HepG2 (cell line): ENCODE measurements around the gene UTP11. TPM values are rescaled to one million over a fixed set of nuclear protein-coding genes. Genes with fewer than 3 reads are reported as not detected.

Experiments
- AGO1 ChIP-seq: fragments of 200-400 bp; formaldehyde crosslinking; IDR thresholded peaks from 2 replicates; pipeline ENCODE4 v1.6.1; 2017; ENCODE audit warnings: mild to moderate bottlenecking, low read depth, low read length, moderate library complexity; ENCODE audit not compliant: poor library complexity, severe bottlenecking
- ATF7 ChIP-seq, 2 experiments: fragments of 450-650 bp in 1 of 2; sonication (generic) in 1 of 2; formaldehyde crosslinking in 1 of 2; IDR thresholded peaks; 2 replicates each; pipeline versions ENCODE4 v1.4.0 to v1.6.1; 2016 to 2020; ENCODE audit warnings: antibody characterized with exemption in 1 of 2, mild to moderate bottlenecking in 1 of 2, missing genetic modification reagents in 1 of 2
- CTCF ChIP-seq: sonication (generic); formaldehyde crosslinking; IDR thresholded peaks from 2 replicates; pipeline ENCODE4 v1.5.0; 2020; ENCODE audit warnings: mild to moderate bottlenecking, missing genetic modification reagents, moderate library complexity
- FOXO4 ChIP-seq: sonication (generic); formaldehyde crosslinking; conservative IDR thresholded peaks from 2 replicates; pipeline ENCODE4 v1.8.1; 2023; ENCODE audit warnings: missing genetic modification reagents
- HNRNPK ChIP-seq: fragments of 200-400 bp; formaldehyde crosslinking; IDR thresholded peaks from 2 replicates; pipeline ENCODE4 v1.6.1; 2018; ENCODE audit warnings: low read length, low read depth, moderate library complexity, mild to moderate bottlenecking; ENCODE audit not compliant: poor library complexity, severe bottlenecking
- KAT8 ChIP-seq: IDR thresholded peaks from 2 replicates; pipeline ENCODE4 v1.6.1; 2016; ENCODE audit warnings: missing genetic modification reagents, missing compliant biosample characterization
- KDM5B ChIP-seq: sonication (generic); formaldehyde crosslinking; IDR thresholded peaks from 2 replicates; pipeline ENCODE4 v1.4.0; 2020; ENCODE audit warnings: missing genetic modification reagents, mild to moderate bottlenecking, borderline replicate concordance
- MAFF ChIP-seq: IDR thresholded peaks from 2 replicates; pipeline ENCODE4 v1.6.1; 2011; ENCODE audit warnings: low read depth, low read length, improper control_type of control experiment
- POLR2AphosphoS2 ChIP-seq: IDR thresholded peaks from 2 replicates; pipeline ENCODE4 v1.6.1; 2011; ENCODE audit warnings: low read depth, low read length, improper control_type of control experiment
- RARG ChIP-seq: sonication (generic); formaldehyde crosslinking; IDR thresholded peaks from 2 replicates; pipeline ENCODE4 v1.4.0; 2020; ENCODE audit warnings: low read depth, mild to moderate bottlenecking, missing genetic modification reagents
- RXRB ChIP-seq: IDR thresholded peaks from 2 replicates; pipeline ENCODE4 v1.6.1; 2016; ENCODE audit warnings: borderline replicate concordance, missing genetic modification reagents, missing compliant biosample characterization
- TFDP1 ChIP-seq: IDR thresholded peaks from 2 replicates; pipeline ENCODE4 v1.6.1; 2016; ENCODE audit warnings: missing compliant biosample characterization, missing genetic modification reagents, borderline replicate concordance
- USF2 ChIP-seq, 2 experiments: sonication (generic) in 1 of 2; formaldehyde crosslinking in 1 of 2; IDR thresholded peaks; 2 replicates each; pipeline versions ENCODE4 v1.5.1 to v1.6.1; 2011 to 2020; ENCODE audit warnings: borderline replicate concordance in 1 of 2, low read depth in 1 of 2, low read length in 1 of 2, mild to moderate bottlenecking in 1 of 2, missing genetic modification reagents in 1 of 2, moderate library complexity in 1 of 2
- ZC3H4 ChIP-seq: sonication (generic); formaldehyde crosslinking; IDR thresholded peaks from 2 replicates; pipeline ENCODE4 v1.4.0; 2020; ENCODE audit warnings: missing genetic modification reagents, borderline replicate concordance
- ZGPAT ChIP-seq: IDR thresholded peaks from 2 replicates; pipeline ENCODE4 v1.6.1; 2016; ENCODE audit warnings: mild to moderate bottlenecking
- ZNF17 ChIP-seq: sonication (generic); formaldehyde crosslinking; IDR thresholded peaks from 2 replicates; pipeline ENCODE4 v1.5.0; 2020; ENCODE audit warnings: mild to moderate bottlenecking, missing genetic modification reagents
- ZNF605 ChIP-seq: sonication (generic); formaldehyde crosslinking; IDR thresholded peaks from 2 replicates; pipeline ENCODE4 v1.8.0; 2022; ENCODE audit warnings: mild to moderate bottlenecking, missing genetic modification reagents
- ZNF670 ChIP-seq: sonication (generic); formaldehyde crosslinking; IDR thresholded peaks from 2 replicates; pipeline ENCODE4 v1.8.0; 2022; ENCODE audit warnings: mild to moderate bottlenecking, missing genetic modification reagents, borderline replicate concordance
- polyA plus RNA-seq, 8 experiments: library from polyadenylated mRNA; depleted of rRNA in 3 of 8; stranded (reverse) in 7 of 8; unstranded in 1 of 8; fragments of >200 nt; fragmentation: Illumina TruSeq in 4 of 8; extraction: Trizol in 4 of 8; gene quantifications; 2 replicates each; pipeline versions ENCODE4 v1.2.1 to v1.2.3, GENCODE V29; 2011 to 2016; ENCODE audit warnings: low read depth in 4 of 8, missing spikeins in 1 of 8, mixed read lengths in 1 of 8; ENCODE audit not compliant: insufficient read depth in 1 of 8
- total RNA-seq, 5 experiments: library from RNA; depleted of rRNA; stranded (reverse); fragments of >200 nt; fragmentation: Illumina TruSeq; extraction: Trizol; gene quantifications; 2 replicates each; pipeline ENCODE4 v1.2.3, GENCODE V29; 2016; ENCODE audit warnings: low read depth in 1 of 5

The UTP11 gene
- total and polyA plus RNA-seq, 2 of the 13 experiments (the other 11 are each of a cell fraction or from before 2014, with no cell fraction given): 13.5 to 44.8 TPM

- TF ChIP-seq CTCF (CRISPR knock-in tag) (no peak), FOXO4 (CRISPR knock-in tag) (no peak), ZGPAT (CRISPR knock-in tag) (no peak; the same call in 1 of the 2 replicates), KAT8 (CRISPR knock-in tag) (peak; percentile 44; the same call in 1 of the 2 replicates), RXRB (CRISPR knock-in tag) (peak; percentile 63), AGO1 (no peak), ZNF670 (no peak), HNRNPK (no peak), RARG (CRISPR knock-in tag) (no peak), MAFF (no peak), TFDP1 (CRISPR knock-in tag) (peak; percentile 91; the same call in 1 of the 2 replicates), KDM5B (CRISPR knock-in tag) (no peak; the same call in 1 of the 2 replicates), ZNF605 (no peak), ZC3H4 (no peak), ATF7 (IDR thresholded peaks at IDR 0.05) (no peak), ATF7 (CRISPR knock-in tag; IDR thresholded peaks at IDR 0.05) (no peak), POLR2AphosphoS2 (no peak), USF2 (IDR thresholded peaks at IDR 0.05; ENCODE audit: low read depth, low read length) (peak; percentile 30; the same call in 1 of the 2 replicates), USF2 (CRISPR knock-in tag; IDR thresholded peaks at IDR 0.05; ENCODE audit: borderline replicate concordance) (peak; percentile 41; the same call in 1 of the 2 replicates), ZNF17 (CRISPR knock-in tag) (no peak)
These were observed 19.0 kb downstream of the UTP11 start (continued) for GRCh38 chr1:38031513-38031866.
